ENCODE results near the gene PDXK. TPM values are rescaled to one million over a fixed set of nuclear protein-coding genes. Genes with fewer than 3 reads are reported as not detected.

PDXK gene
- total and polyA plus RNA-seq, 10 of the 15 experiments (the other 5 are each of a cell fraction or from before 2014, with no cell fraction given) = 3.7 to 141 (median 60.0) TPM

GRCh38 chr21:43721939-43722338 is 3.0 kb downstream of the PDXK start:
- H3K9me3 ChIP-seq (replicated peaks; ENCODE audit: control insufficient read depth, insufficient read depth, low read length) = no peaks in the 10 kb centered on the region
- peaks cover 58% of the 10 kb centered on the region for H3K4me1 ChIP-seq (ENCODE audit: control insufficient read depth, insufficient read depth, low read length)
- SMC1A ChIA-PET (ENCODE audit: uncharacterized antibody, unreplicated experiment) = interaction anchor here (1.3 kb wide), 1 partner anchor 87 kb away, joined by 4 read pairs; no protein-coding TSS in a partner anchor
- no peak overlapping the region for H2AFZ ChIP-seq (ENCODE audit: control insufficient read depth, low read depth, low read length)
- intact Hi-C loops (cut with micrococcal nuclease; ENCODE audit: unreplicated experiment) = no loop called here
- no peak overlapping the region; the same call in 1 of the 2 replicates for H3K9ac ChIP-seq (ENCODE audit: control insufficient read depth, insufficient read depth, low read length)
- H3K79me2 ChIP-seq (ENCODE audit: control insufficient read depth, insufficient read depth, low read length) = peaks cover 63% of the 10 kb centered on the region
- CTCF ChIA-PET = interaction anchor here (1.6 kb wide), 1 partner anchor 1186 kb away, joined by 4 read pairs; no protein-coding TSS in a partner anchor
- FAIRE-seq (no peak), ATAC-seq (no peak), DNase-seq (ENCODE audit: low read depth, low spot score) (no peak)
- RAD21 ChIA-PET (ENCODE audit: unreplicated experiment) = no interaction called here
- BruUV-seq (replicated peaks) = TSS peak; percentile 56
- in situ Hi-C loops (cut with MboI) = no loop called here
- POLR2A ChIA-PET = interaction anchor here (1.2 kb wide), 1 partner anchor 60 kb away, joined by 4 read pairs; no protein-coding TSS in a partner anchor
- 91% methylated on average over 3 of the region's 3 CpGs for WGBS (ENCODE audit: insufficient coverage, insufficient replicate concordance, low lambda C conversion rate, missing lambda C conversion rate)
- peaks cover 11% of the 10 kb centered on the region for H4K20me1 ChIP-seq (ENCODE audit: control insufficient read depth, insufficient read depth)
- peak overlapping the region; percentile 99 for H3K4me2 ChIP-seq (ENCODE audit: control insufficient read depth, insufficient read depth)
- H3K27me3 ChIP-seq (replicated peaks in 1 of 2; ENCODE audit: control insufficient read depth in 2 of 2, insufficient read depth in 2 of 2, low read length in 1 of 2) = no peaks in the 10 kb centered on the region
- peak overlapping the region; percentile 88; the same call in 1 of the 2 replicates for H3K4me3 ChIP-seq
- H3K27ac ChIP-seq (ENCODE audit: control insufficient read depth, insufficient read depth) = no peak overlapping the region
- peaks cover 4 to 6% of the 10 kb centered on the region in 2 experiments; a peak in 3 of 4 replicates for H3K36me3 ChIP-seq (ENCODE audit: control insufficient read depth in 2 of 2, insufficient read depth in 2 of 2, low read length in 1 of 2)
- TF ChIP-seq NR2F1 (conservative IDR thresholded peaks at IDR 0.05) = no peak
- no peak for TF ChIP-seq MXI1 (IDR thresholded peaks at IDR 0.05; ENCODE audit: low read depth, low read length)
- TF ChIP-seq KDM1A (IDR thresholded peaks at IDR 0.05; ENCODE audit: borderline replicate concordance) = no peak
- no peak for TF ChIP-seq ZBTB11 (CRISPR knock-in tag; IDR thresholded peaks at IDR 0.05)
- no peak for TF ChIP-seq FOXK2 (IDR thresholded peaks at IDR 0.05)
- no peak for TF ChIP-seq RELA (IDR thresholded peaks at IDR 0.05; ENCODE audit: borderline replicate concordance, partially characterized antibody)
- TF ChIP-seq CEBPB (IDR thresholded peaks at IDR 0.05; ENCODE audit: borderline replicate concordance in 1 of 2, low read depth in 2 of 2, low read length in 2 of 2) = no peak
- no peak for TF ChIP-seq ATF3 (IDR thresholded peaks at IDR 0.05; ENCODE audit: borderline replicate concordance, extremely low read depth, low read depth, low read length)
- TF ChIP-seq HDAC6 (IDR thresholded peaks at IDR 0.05; ENCODE audit: unreplicated experiment) = no peak
- TF ChIP-seq ZNF24 (IDR thresholded peaks at IDR 0.05) = no peak
- TF ChIP-seq ESRRA (IDR thresholded peaks at IDR 0.05; ENCODE audit: low read length) = no peak
- TF ChIP-seq PML (IDR thresholded peaks at IDR 0.05; ENCODE audit: low read length) = no peak
- TF ChIP-seq ZNF274 (IDR thresholded peaks at IDR 0.05; ENCODE audit: insufficient read depth, insufficient read length) = no peak
- TF ChIP-seq NBN (IDR thresholded peaks at IDR 0.05) = no peak
- no peak for TF ChIP-seq IRF4 (IDR thresholded peaks at IDR 0.05; ENCODE audit: low read depth, low read length)
- TF ChIP-seq BMI1 (IDR thresholded peaks at IDR 0.05; ENCODE audit: borderline replicate concordance) = no peak
- TF ChIP-seq, protein P1, sequence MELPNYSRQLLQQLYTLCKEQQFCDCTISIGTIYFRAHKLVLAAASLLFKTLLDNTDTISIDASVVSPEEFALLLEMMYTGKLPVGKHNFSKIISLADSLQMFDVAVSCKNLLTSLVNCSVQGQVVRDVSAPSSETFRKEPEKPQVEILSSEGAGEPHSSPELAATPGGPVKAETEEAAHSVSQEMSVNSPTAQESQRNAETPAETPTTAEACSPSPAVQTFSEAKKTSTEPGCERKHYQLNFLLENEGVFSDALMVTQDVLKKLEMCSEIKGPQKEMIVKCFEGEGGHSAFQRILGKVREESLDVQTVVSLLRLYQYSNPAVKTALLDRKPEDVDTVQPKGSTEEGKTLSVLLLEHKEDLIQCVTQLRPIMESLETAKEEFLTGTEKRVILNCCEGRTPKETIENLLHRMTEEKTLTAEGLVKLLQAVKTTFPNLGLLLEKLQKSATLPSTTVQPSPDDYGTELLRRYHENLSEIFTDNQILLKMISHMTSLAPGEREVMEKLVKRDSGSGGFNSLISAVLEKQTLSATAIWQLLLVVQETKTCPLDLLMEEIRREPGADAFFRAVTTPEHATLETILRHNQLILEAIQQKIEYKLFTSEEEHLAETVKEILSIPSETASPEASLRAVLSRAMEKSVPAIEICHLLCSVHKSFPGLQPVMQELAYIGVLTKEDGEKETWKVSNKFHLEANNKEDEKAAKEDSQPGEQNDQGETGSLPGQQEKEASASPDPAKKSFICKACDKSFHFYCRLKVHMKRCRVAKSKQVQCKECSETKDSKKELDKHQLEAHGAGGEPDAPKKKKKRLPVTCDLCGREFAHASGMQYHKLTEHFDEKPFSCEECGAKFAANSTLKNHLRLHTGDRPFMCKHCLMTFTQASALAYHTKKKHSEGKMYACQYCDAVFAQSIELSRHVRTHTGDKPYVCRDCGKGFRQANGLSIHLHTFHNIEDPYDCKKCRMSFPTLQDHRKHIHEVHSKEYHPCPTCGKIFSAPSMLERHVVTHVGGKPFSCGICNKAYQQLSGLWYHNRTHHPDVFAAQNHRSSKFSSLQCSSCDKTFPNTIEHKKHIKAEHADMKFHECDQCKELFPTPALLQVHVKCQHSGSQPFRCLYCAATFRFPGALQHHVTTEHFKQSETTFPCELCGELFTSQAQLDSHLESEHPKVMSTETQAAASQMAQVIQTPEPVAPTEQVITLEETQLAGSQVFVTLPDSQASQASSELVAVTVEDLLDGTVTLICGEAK (IDR thresholded peaks at IDR 0.05; ENCODE audit: borderline replicate concordance) = no peak

Data from GM12878 (cell line).